Astrocyte (in vitro differentiated cells and primary cell): ENCODE measurements around the gene PLA2G4E.

Source experiments
- CTCF ChIP-seq: IDR thresholded peaks from 2 replicates; pipeline ENCODE4 v1.5.1; 2011; ENCODE audit warnings: low read depth, mild to moderate bottlenecking, inconsistent platforms, low read length, moderate library complexity; ENCODE audit not compliant: insufficient read depth
- EZH2 ChIP-seq: IDR thresholded peaks from 2 replicates; pipeline ENCODE4 v1.6.1; 2012; ENCODE audit warnings: mild to moderate bottlenecking, low read length, inconsistent platforms; ENCODE audit not compliant: insufficient read depth

GRCh38 chr15:42009474-42009873 lies 11.4 kb downstream of the PLA2G4E start:
- no peak for TF ChIP-seq CTCF
- TF ChIP-seq EZH2, result no peak
